ENCODE data around the gene LAMA1.

Gene LAMA1

DNA sequence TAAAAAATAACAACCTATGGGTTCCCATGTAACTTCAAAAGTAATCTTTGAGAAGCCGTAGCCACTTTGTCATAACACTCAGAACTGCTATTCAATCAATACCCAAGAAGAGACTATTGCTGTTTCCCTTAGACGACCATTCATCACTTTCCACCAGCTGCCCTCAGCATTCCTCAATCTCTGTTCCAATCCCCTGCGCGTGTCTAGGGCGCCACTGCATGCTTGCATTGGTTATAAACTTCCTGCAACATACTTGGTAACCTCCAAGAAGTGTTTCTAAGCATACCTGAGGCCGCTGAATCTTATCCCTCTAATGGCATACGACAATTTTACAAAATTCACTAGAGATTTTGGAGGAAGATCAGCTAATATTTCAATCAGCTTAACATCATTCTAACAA is 134.2 kb downstream of the LAMA1 start:
- DNase-seq, result no peak

DNA sequence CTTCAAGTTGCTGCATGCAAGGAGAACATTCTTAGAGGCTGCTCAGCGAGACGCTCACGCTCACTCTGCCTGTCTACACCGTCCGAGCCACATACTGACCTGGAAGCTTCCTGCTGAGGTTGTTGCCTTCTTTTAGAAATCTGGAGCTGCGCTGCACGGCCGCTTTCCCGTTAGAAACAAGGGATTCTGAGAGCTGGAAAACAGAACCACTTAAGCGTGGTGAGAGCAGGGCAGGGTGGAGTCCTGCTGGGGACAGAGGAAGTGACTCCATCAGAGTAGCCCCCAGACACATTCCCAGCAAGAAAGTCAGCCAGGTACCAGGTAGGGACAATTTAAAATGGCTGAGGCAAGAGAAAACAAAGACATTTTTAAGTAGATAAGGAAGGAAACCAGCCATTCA is 135.2 kb downstream of the LAMA1 start:
- DNase-seq, result no peak

DNA sequence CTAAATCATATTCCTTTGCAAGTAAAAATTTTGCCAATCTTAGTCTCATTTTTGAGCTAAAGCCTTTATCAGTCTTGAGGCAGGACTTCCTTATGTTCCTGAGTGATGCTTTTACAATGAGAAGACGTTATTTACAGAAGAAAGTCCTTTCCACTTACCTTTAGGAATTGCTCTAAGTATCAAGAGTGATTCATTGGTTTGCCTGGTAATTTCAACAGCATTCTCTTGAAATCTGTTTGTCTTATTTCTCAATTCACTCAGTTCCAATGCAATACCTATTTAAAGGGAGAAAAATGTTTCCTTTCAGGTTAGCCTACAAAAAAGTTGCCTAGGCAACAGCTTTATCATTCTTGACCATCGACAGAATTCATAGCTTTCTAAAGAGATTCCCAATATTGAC is 137.2 kb downstream of the LAMA1 start:
- no peak for DNase-seq

DNA sequence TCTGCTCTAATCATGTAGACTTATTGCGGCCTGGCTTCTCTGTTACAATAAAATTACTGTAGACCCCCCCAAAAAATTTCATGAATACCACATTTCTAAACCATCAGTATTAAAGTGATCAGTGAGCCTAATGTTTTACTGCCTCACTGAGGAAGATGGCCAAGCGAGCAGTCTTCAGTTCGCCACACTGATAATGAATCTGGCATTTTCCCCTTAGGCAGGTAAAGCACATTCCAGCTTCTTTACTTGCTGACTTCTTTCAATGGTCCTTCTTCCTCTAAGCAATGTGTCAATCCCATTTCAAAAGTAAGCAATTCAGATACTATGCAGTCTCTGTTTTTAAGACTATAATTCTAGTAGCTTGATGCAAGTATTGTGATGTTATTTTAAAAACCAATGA is 137.6 kb downstream of the LAMA1 start:
- no peak for DNase-seq

DNA sequence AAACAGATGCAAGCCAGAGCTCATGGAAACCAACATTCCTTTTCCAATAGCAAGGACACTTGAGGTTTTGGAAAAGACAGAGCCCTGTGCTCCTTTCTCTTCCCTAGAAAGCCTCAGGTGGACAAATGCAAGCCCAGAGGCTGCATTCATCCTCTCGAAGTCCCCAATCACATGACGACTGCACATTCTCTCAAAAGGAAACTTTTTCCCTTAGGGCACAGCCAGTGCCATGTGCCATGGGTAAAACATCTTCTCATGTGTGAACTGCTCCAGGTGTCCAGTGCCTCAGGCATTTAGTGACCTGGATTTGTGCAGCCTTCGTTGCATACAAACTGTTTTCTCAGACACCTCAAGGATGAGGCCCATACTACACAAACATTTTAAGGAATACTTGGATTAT is 140.7 kb downstream of the LAMA1 start:
- DNase-seq, result no peak

DNA sequence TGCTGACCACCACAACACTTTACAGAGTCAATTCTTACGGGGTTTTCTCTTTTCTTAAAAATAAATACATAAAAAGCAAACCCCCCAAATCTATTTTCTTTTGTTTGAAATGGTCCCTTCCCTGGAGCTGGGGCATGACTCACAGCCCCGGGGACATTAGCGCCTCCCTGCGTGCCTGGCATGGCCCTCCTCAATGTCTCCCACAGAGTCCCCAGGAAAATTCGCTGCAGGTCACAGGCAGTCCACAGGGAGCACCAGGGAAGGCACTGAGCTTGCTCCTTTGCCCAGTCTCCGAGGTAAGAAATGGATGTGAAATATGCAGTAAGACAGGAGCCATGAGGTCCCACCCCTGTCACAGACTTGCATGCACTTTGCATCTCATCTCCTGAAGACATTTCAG is 142.5 kb downstream of the LAMA1 start:
- no peak for DNase-seq

DNA sequence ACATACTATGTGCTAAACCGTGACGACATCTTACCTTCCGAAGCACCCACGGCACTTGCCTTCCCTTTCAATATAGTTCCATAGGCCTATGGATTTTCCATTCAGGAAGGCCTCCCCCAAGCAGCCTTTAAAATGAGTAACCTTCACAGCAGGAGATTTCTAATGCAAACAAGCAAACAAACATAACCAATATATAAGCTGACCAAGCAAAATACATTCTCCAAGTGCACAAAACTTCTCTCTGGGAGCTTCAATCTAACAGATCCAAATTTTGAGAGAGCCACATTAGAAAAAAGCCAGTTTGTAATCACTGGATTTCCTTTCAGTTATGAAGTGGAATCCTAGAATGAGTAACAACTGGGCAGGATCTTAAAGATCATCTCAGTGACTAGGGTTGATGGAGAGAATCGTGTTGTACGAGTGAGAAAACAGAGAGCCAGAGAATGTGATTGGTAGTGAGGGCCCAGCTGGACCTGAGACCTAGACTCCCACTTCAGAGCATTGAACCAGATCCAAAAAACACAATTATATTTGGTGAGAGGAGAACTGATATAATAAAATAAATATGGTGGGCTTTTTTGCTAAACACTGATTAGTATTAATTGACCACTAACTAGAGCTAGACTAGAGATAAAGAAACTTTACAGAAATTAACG is 145.6 kb downstream of the LAMA1 start:
- DNase-seq, result no peak

DNA sequence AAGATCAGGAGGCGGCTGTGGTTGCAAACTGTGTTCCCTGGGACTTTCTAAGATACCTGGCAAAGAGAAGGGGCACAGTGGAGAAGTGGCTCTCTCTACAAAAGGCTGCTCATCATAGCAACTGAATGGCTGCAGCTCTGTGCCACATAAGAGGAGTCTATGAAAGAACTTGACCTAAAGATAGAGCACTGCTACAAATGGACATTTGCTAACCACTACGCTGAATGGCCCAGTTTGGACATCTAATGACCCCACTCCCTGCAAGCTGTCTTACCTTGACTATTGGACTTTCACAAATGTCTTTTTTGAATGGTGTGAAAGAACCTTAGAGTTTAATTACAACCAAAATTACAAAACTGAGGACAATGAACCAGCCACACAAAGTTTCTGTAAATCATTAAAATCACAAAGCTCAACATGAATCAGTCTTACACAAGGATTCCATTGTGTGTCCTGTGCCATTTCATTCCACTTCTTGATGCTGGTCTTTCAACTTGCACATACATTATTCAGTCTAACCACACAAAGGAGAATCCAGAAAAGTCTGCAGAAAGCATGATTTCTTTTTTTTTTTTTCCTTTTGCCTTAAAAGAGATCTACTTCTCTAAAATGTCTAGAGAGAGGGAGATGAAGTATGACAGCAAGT is 154.0 kb downstream of the LAMA1 start:
- no peak for DNase-seq

DNA sequence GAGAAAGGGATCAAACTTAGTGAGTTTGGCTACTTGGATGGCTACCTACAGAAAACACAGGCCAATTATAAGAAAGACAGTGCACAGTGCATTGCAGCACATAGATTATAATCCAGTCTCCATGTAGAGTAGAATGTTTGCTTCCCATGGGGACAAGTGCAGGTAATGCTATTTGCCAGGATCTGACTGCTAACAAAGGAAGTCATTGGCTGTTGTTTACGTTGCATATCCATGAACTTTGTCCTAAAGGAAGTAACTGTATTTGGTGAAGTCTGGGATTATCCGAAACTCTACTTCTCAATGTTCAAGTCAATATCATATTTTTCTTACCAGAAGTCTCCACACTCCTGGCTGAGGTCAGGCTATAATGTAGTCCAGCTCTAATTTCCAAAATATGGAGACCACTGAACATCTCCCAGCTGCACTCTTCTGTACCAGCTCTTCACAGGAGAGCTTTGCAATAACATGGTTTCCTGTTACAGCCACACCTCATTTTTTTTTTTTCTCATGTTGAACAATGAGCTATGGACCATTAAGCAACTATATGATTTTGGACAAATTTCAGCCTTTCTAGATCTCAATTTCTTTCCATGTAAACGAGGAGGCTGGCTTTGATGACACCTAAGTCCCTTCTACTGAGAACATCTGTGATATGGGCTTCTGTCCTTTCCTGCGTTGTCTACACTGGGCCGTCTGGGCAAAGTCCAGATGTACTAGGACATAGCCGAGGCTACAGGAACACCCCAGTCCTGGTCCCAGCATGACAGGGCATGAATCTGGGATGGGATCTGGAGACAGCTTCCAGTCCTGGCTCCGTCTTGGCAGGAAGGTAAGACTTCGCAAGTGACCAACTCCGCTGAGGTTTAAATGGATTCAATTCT is 154.8 kb downstream of the LAMA1 start:
- DNase-seq, result no peak

DNA sequence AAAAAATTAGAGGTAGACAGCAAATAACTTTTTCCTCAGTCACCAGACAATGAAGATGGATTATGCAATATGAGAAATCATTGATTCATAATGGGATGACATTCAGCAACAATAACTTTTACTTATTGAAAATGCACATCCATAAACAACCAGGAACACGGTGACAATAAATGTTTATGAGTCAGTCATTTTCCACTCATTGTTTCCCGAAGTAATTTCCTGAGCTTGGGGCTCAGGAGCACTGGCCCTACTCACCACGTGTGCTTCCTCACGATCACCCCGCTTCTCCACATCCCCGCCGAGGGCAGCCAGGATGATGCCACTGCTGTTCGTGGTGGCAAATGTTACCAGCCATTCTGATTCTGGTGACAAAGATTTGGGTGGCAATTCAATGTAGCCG is 156.3 kb downstream of the LAMA1 start:
- no peak for DNase-seq

DNA sequence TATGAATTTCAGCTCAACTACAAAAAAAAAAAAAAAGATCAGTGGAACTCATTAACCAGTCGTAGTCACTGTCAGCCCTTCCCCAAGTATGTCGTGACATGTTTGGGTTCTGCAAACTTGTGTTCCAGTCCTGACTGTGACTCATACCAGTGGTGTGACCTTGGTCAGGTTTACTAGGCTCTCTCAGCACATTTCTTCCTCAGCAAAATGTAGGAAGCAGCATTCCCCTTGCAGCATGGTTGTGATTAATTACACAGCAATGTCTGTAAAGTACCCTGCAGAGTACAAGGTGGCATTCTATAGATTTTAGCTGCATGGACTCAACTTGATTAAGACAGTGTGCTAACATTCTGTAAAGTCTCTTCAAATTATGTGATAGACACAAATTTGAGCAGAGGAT is 156.9 kb downstream of the LAMA1 start:
- DNase-seq, result no peak

DNA sequence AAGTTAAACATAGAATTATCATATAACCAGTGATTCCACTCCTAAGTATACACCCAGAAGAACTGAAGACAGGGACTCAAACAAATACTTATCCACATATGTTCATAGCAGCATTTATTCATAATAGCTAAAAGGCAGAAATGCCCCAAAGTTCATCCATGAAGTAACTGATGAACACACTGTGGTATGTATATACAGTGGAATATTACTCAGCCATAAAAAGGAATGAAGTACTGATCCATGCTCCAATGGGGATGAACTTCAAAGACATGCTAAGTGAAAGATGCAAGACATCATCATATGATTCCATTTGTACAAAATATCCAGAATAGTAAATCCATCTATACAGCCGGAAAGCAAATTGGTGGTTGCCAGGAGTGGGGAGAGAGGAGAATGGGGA is 157.5 kb downstream of the LAMA1 start:
- no peak for DNase-seq

DNA sequence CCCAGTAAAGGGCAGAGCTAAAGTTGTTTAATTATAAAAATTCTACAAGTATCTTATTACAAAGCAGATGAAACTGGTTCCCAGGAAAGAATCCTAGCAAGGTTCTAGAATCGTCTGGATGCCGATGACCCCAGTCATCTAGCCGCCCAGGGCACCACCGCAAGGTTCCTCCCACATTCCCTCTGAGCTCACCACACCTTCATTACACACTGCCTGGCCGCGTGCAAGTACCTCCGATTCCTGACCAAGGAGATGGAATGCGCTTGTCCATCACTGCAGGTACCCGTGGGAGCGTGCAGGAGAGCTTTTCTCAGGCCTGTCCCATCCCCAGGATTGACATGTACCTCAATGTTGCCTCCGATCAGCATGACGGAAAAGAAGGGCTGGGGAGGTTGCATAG is 158.5 kb downstream of the LAMA1 start:
- no peak for DNase-seq

DNA sequence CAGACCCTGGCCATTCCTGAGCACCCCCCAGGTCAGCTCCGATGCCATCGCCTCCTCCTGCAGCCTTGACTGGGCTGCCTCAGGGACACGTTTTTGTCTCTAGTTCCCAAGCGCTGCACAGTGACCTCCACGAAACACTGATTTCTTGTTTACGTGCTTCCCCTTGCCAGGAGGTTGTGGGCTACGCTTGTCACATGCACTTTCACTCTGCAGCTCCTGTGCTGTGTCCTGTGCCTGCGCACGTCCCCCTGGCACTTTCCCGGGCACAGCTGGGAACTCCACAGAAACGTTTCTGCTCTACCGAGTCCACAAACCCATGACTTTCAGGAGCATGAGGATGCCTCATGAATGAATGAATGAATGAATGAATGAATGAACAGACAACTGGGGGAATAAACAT is 160.6 kb downstream of the LAMA1 start:
- DNase-seq, result no peak

DNA sequence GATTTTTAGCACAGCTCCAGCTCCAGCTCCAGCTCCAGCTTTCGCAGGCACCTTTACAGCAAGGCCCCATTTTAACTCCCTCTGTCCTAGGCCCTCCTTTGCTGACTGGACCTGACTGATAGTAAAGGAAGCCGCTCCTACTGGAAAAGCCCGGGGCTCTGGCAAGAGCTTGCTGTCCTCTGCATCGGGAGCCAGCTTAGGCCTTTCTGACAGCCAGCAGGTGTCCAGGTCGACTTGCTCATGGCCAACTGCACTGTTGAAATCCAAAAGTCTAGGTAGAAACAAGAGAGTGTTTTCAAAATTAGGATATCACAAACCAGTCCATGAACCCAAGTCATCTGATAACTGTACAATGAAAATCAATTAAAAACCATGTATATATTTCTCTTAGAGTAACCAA is 161.1 kb downstream of the LAMA1 start:
- DNase-seq, result no peak

DNA sequence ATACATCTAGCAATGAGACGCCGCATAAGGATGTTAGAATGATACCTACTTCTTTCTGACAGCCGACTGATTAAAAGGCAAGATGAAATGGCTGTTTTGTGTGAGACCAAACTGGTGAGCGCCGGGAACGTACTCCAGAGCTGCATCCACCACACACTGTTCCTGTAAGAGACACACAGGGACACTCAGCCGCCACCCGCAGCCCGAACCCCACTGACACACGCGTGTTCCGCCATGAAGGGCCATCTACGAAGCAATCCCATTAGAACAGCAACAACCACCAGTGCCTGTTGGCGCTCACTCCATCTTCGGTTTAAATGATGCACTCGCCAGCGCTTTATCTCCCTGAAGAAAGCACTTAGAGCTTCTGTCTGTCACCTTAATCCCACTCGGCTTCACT is 162.3 kb downstream of the LAMA1 start:
- no peak for DNase-seq

DNA sequence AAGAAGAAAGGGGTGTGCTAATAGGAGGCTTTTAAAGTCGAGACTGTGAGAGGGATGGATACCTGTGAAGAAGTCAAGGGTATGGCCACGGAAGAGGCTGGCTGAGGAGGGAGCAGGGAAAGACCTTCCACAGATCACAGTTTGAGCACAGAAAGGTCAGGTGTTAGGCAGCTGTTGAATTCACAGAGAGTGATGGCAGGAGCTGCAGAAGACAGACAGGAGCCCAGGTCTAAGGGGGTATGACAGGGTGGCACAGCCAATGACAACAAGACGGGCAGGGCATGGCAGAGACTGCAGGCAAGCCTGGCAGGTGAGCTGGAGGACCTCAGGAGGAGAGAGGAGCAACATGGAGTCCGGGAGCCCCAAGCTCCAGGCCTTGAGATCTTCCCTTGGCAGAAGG is 163.1 kb downstream of the LAMA1 start:
- DNase-seq, result no peak

DNA sequence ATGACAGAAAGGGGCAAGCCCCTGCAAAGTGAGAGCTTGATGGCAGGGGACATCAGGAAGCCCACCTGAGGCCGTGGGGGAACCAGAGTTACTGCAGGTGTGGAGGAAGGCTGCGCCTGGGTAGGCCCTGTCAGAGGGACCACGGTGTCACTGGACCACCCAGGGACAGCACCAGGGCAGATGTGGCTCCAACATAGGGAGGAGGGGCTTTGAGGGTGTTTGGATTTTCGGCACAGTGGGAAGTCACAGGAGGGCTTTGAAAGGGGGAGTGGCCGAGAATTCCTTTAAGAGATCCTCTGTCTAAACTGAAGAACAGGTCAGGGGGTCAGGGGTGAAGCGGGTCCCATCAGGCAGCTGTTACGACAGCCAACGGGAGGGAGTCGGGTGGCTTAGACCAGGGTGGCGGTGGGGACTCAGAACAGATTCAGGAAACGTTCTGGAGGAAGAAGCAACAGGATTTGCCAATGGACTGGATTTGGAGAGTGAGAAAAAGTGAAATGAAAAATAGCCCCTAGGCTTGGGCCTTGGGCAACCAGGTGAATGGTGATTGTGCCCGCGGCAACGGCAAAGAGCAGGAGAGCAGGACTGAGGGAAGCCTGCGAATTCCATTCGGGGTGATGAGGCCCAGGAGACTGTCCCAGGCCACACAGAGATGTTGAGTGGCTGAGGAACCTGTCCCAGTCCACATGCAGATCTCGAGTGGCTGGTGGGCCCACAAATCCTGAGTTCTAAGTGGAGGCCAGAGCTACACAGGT is 166.1 kb downstream of the LAMA1 start:
- no peak for DNase-seq

DNA sequence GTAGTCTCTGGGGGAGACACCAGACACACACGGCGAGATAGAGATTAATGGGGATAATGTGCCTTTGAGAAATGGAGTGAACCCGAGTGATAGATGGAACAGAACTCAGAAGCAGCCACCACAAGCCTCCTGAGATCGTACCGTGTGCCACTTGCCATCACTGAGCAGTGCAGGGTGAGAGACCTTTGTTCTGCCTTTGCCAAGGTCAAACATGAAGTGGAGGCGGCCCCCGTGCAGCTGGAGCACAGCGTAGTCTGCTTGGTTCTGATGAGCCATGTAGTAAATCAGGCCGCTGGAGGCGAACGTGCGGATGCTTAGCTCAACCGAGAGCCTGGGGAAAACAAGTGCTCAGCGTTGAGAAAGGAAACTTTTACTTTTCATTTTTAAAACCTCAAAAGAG is 167.0 kb downstream of the LAMA1 start:
- DNase-seq, result no peak

DNA sequence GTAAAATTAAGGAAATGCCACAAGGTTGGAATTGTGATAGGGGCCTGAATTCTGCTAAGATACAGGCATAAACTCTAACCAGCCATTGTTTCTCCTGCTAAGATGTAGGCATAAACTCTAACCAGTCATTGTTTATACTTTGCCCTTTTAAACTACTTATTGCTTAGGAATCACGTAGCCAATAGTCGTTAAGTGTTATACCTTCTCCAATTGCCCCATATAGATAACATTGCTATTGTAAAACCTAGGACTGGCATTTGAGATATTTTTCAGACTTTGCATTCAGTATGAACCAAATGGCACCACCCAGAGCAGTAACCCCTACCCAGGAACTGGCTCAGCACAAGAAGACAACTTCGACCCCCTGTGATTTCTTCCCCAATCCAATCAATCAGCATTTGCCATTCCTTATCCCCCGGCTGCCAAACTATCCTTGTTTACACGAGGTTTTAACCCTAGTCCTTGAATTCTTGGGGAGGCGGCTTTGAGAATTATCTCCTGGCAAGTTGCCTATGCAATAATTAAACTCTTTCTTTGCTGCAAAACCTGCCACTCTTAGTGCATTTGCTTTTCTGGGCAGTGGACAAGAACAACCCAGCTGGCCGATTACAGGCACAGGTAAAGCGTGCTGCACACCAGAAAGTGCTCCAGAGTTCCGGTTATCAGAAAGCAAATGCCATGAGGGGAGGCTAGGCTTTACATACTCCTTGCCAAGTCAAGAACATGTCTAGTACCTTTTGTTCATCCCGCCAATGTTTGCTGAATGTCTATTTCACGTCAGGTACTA is 167.6 kb downstream of the LAMA1 start:
- DNase-seq, result no peak

DNA sequence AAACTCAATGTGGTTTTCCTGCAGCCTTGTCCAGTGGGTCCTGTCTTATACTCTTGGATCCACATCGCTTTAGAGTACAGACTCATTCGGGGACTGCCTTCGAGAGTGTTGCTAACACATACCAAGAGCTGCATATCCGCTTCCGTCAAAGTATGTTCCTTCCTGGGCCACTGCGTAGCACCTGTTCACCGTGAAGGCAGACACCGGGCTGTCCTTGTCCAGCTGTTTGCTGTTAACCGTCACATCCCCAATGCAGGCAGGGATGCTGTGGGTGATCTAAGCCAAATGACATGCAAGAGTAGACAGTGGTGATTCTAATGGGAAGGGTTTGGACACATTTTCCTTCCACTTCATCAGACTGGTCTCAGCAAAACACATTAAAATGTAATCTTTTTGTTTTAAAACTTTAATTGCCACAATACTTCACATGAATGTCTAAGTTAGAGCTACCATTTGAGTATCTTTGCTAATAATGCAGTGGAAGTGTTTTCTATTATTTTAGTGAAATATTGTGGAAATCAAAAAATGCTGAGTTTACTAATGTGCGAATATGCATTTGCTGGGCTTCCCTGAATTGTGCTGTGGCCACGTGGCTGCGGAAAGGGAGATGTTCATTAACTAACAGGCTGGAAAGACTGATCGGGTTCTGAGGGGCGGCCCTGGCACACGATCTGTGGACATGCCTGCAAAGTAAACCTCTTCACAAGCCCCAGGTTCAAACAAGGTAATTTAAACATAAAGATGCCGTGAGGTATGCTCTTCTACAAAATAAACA is 169.1 kb downstream of the LAMA1 start:
- no peak for DNase-seq

Data from DMS 273 treated with DMSO at 0.1 percent for 48 hours (cell line).